Stimulated activated naive B cell treated with anti-CD40 and anti-IgM and Interleukin-4, amounts not matched to agents 10 μg/mL and 1 μg/mL and 100 μg/mL, for 72 hours (primary cell): ENCODE measurements around the gene THOC6.
"Not testable (repeated sequence)": the region's sequence is repeated elsewhere in the genome, so short reads cannot be mapped to it uniquely, and the experiment has no call there.

Source experiments
- ATAC-seq, 2 donors: fragments of 150-1000 bp; cut with Tn5 transposase; replicated peaks; 2 replicates each; pipeline ENCODE4 v1.10.0; 2021; ENCODE audit warnings: moderate library complexity in 1 of 2
- DNase-seq: peaks from one replicate; pipeline ENCODE4 v3.0.0; 2021
- H3K27ac Mint-ChIP-seq: one replicate; pipeline ENCODE4 v1.8.0; 2022; ENCODE audit warnings: mild to moderate bottlenecking, mixed read lengths
- H3K27me3 Mint-ChIP-seq, 2 donors: one replicate each; pipeline ENCODE4 v1.8.0; 2022; ENCODE audit warnings: mixed read lengths in 2 of 2
- H3K36me3 Mint-ChIP-seq, 2 donors: one replicate each; pipeline ENCODE4 v1.8.0; 2022; ENCODE audit warnings: mixed read lengths in 2 of 2, mild to moderate bottlenecking in 1 of 2
- H3K4me1 Mint-ChIP-seq, 2 donors: one replicate each; pipeline ENCODE4 v1.8.0; 2022; ENCODE audit warnings: mixed read lengths in 2 of 2, mild to moderate bottlenecking in 1 of 2
- H3K4me3 Mint-ChIP-seq, 2 donors: one replicate each; pipeline ENCODE4 v1.8.0; 2022; ENCODE audit warnings: mild to moderate bottlenecking in 2 of 2, mixed read lengths in 2 of 2, moderate library complexity in 1 of 2
- H3K9me3 Mint-ChIP-seq, 2 donors: one replicate each; pipeline ENCODE4 v1.8.0; 2022; ENCODE audit warnings: mixed read lengths in 2 of 2, mild to moderate bottlenecking in 1 of 2

The THOC6 gene

GRCh38 chr16:3055734-3056115, 31.9 kb downstream of the THOC6 start:
- H3K27ac Mint-ChIP-seq, H3K27me3 Mint-ChIP-seq: not testable (repeated sequence)

GRCh38 chr16:3056336-3057180, 32.7 kb downstream of the THOC6 start:
- no peak overlapping the region for H3K4me3 Mint-ChIP-seq
- no peak for ATAC-seq

More at GRCh38 chr16:3055734-3056115, 31.9 kb downstream of the THOC6 start:
- Mint-ChIP-seq H3K36me3 (peaks cover 11 to 23% of the 10 kb centered on the region in 2 donors), H3K4me1 (peaks cover 25 to 36% of the 10 kb centered on the region in 2 donors)
- not testable (repeated sequence) for DNase-seq, ATAC-seq, H3K4me3 Mint-ChIP-seq, H3K9me3 Mint-ChIP-seq

GRCh38 chr16:3057181-3058138, 33.6 kb downstream of the THOC6 start:
- Mint-ChIP-seq H3K9me3 (no peaks in the 10 kb centered on the region), H3K36me3 (peaks cover 11 to 23% of the 10 kb centered on the region in 2 donors), H3K4me1 (peaks cover 25 to 36% of the 10 kb centered on the region in 2 donors), H3K4me3 (no peak overlapping the region), H3K27ac (no peak overlapping the region), H3K27me3 (no peaks in the 10 kb centered on the region)
- DNase-seq (no peak), ATAC-seq (no peak)

More at GRCh38 chr16:3056336-3057180, 32.7 kb downstream of the THOC6 start:
- Mint-ChIP-seq H3K9me3 (no peaks in the 10 kb centered on the region), H3K36me3 (peaks cover 11 to 23% of the 10 kb centered on the region in 2 donors), H3K4me1 (peaks cover 25 to 36% of the 10 kb centered on the region in 2 donors), H3K27me3 (no peaks in the 10 kb centered on the region), H3K27ac (no peak overlapping the region)
- DNase-seq: no peak

GRCh38 chr16:3058139-3059030, 34.5 kb downstream of the THOC6 start:
- H3K9me3 Mint-ChIP-seq: no peaks in the 10 kb centered on the region
- H3K27ac Mint-ChIP-seq: peak overlapping the region; percentile 67
- peaks cover 25 to 35% of the 10 kb centered on the region in 2 donors for H3K4me1 Mint-ChIP-seq
- peaks cover 11 to 23% of the 10 kb centered on the region in 2 donors for H3K36me3 Mint-ChIP-seq
- ATAC-seq (peak; percentile 65 to 70), DNase-seq (peak; percentile 20)
- H3K27me3 Mint-ChIP-seq: no peaks in the 10 kb centered on the region
- H3K4me3 Mint-ChIP-seq: peak overlapping the region; percentile 87 to 97

- ATAC-seq: peak; percentile 90
- Mint-ChIP-seq H3K9me3 (no peaks in the 10 kb centered on the region), H3K27me3 (no peaks in the 10 kb centered on the region), H3K27ac (peak overlapping the region; percentile 90), H3K4me3 (peak overlapping the region; percentile 87 to 97), H3K4me1 (peaks cover 19 to 27% of the 10 kb centered on the region in 2 donors), H3K36me3 (peaks cover 5 to 16% of the 10 kb centered on the region in 2 donors)
- peak; percentile 83 for DNase-seq
Measured at GRCh38 chr16:3059041-3059722, 35.3 kb downstream of the THOC6 start.

- Mint-ChIP-seq H3K4me1 (peaks cover 15 to 23% of the 10 kb centered on the region in 2 donors), H3K9me3 (no peaks in the 10 kb centered on the region), H3K27ac (peak overlapping the region; percentile 90), H3K4me3 (peak overlapping the region; percentile 87 to 97), H3K27me3 (no peaks in the 10 kb centered on the region), H3K36me3 (peaks cover 2 to 13% of the 10 kb centered on the region in 2 donors)
- ATAC-seq (no peak), DNase-seq (no peak)
Measured at GRCh38 chr16:3059723-3060242, 35.9 kb downstream of the THOC6 start.

GRCh38 chr16:3060339-3061127, 36.7 kb downstream of the THOC6 start:
- H3K27me3 Mint-ChIP-seq: no peaks in the 10 kb centered on the region
- H3K9me3 Mint-ChIP-seq: no peaks in the 10 kb centered on the region
- peaks cover 11 to 16% of the 10 kb centered on the region in 2 donors for H3K4me1 Mint-ChIP-seq
- DNase-seq (no peak), ATAC-seq (no peak)
- H3K27ac Mint-ChIP-seq: no peak overlapping the region
- peak overlapping the region; percentile 87 to 97 for H3K4me3 Mint-ChIP-seq
- H3K36me3 Mint-ChIP-seq: peaks cover 0 to 6% of the 10 kb centered on the region in 2 donors

- no peak for DNase-seq
- Mint-ChIP-seq H3K9me3 (no peaks in the 10 kb centered on the region), H3K36me3 (peaks cover 0 to under 1% of the 10 kb centered on the region in 2 donors), H3K27ac (no peak overlapping the region), H3K4me3 (no peak overlapping the region), H3K27me3 (no peaks in the 10 kb centered on the region), H3K4me1 (peaks cover 11 to 13% of the 10 kb centered on the region in 2 donors)
- no peak for ATAC-seq
Measured at GRCh38 chr16:3062553-3062952, 38.7 kb downstream of the THOC6 start.

GRCh38 chr16:3063625-3064386, 40.0 kb downstream of the THOC6 start:
- no peak for ATAC-seq
- no peaks in the 10 kb centered on the region for H3K27me3 Mint-ChIP-seq

GRCh38 chr16:3065069-3065741, 41.4 kb downstream of the THOC6 start, which contains the start of gene IL32:
Gene IL32 (plus strand): TSS chr16:3065640. CDS start chr16:3065812, 172 bp downstream.
- DNase-seq (no peak), ATAC-seq (no peak)
- Mint-ChIP-seq H3K36me3 (no peaks in the 10 kb centered on the region), H3K9me3 (no peaks in the 10 kb centered on the region), H3K27ac (no peak within 1 kb of the TSS), H3K27me3 (no peaks in the 10 kb centered on the region), H3K4me1 (peaks cover 6% of the 10 kb centered on the region in 2 donors), H3K4me3 (no peak within 1 kb of the TSS)

More at GRCh38 chr16:3063625-3064386, 40.0 kb downstream of the THOC6 start:
- Mint-ChIP-seq H3K4me3 (no peak overlapping the region), H3K9me3 (no peaks in the 10 kb centered on the region), H3K36me3 (no peaks in the 10 kb centered on the region), H3K4me1 (peaks cover 11 to 12% of the 10 kb centered on the region in 2 donors), H3K27ac (no peak overlapping the region)
- no peak for DNase-seq

- no peaks in the 10 kb centered on the region for H3K27me3 Mint-ChIP-seq
- H3K4me3 Mint-ChIP-seq: no peak overlapping the region
- H3K27ac Mint-ChIP-seq: no peak overlapping the region
- H3K9me3 Mint-ChIP-seq: no peaks in the 10 kb centered on the region
- no peak for ATAC-seq
- H3K4me1 Mint-ChIP-seq: peaks cover 6% of the 10 kb centered on the region in 2 donors
- no peak for DNase-seq
- H3K36me3 Mint-ChIP-seq: no peaks in the 10 kb centered on the region
Measured at GRCh38 chr16:3065742-3066439, 42.1 kb downstream of the THOC6 start.
